Choroid plexus epithelial cell (primary cell): ENCODE results near the gene MLXIP.

ENCODE experiments used
- DNase-seq: peaks from one replicate; pipeline ENCODE4 v3.0.0-alpha.2; 2010; ENCODE audit warnings: low read depth
- H3K4me3 ChIP-seq: 2 replicates; pipeline ENCODE4 v1.5.1; 2011; ENCODE audit warnings: low read depth, mild to moderate bottlenecking, control low read depth, low read length, moderate library complexity
- TF ChIP-seq, protein P1 (sequence below): conservative IDR thresholded peaks from 2 replicates; pipeline ENCODE4 v1.5.1; 2011; ENCODE audit warnings: low read depth, mild to moderate bottlenecking, control low read depth, inconsistent platforms, low read length, moderate library complexity

Gene MLXIP

DNA sequence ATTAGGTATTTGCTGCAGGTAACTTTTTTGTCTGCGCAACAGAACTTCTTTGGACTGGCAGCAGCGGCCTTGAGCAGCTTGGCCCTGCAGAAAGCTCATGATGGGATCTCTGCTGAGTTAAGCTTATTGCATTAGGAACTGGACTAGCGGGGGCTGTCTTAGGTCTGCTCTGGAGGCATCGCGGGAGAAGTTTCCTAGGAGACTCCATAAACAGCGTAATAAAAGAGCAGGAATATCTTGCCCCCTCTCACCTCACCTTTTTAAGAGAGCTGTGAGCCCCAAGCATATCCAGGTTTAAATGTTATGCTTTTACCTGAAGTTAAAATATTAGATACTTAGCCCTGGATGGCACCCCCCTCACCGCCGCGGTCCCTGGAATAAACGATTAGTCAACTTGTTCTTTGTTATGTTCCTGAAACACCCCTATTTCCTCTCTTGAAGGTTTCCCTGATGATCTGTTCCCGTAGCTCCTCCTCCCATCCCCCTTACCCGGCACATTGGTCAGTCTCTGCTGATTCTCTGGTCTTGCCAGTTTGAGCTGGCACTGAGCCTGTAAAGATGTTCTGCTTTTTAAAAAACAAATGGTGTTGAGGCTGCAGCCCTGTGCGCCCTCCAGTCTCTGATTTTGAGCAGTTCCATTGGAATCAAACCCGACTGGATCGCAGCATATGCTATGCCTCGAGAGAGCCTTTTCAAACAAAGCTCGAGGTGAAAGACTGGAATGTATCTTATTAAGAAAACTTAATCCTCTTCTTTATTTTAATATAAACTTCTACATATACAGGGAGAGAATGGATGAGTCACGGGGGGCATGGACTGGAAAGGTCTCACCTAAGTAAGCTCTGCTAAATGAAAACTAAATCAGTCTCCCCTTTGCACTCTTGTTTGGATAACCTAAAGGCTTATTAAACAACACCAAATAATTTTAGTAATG, 1.9 kb downstream of the MLXIP start:
- TF ChIP-seq, protein P1, sequence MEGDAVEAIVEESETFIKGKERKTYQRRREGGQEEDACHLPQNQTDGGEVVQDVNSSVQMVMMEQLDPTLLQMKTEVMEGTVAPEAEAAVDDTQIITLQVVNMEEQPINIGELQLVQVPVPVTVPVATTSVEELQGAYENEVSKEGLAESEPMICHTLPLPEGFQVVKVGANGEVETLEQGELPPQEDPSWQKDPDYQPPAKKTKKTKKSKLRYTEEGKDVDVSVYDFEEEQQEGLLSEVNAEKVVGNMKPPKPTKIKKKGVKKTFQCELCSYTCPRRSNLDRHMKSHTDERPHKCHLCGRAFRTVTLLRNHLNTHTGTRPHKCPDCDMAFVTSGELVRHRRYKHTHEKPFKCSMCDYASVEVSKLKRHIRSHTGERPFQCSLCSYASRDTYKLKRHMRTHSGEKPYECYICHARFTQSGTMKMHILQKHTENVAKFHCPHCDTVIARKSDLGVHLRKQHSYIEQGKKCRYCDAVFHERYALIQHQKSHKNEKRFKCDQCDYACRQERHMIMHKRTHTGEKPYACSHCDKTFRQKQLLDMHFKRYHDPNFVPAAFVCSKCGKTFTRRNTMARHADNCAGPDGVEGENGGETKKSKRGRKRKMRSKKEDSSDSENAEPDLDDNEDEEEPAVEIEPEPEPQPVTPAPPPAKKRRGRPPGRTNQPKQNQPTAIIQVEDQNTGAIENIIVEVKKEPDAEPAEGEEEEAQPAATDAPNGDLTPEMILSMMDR = no peak
- peak overlapping the region; percentile 88 for H3K4me3 ChIP-seq
- DNase-seq = peak; percentile 83

DNA sequence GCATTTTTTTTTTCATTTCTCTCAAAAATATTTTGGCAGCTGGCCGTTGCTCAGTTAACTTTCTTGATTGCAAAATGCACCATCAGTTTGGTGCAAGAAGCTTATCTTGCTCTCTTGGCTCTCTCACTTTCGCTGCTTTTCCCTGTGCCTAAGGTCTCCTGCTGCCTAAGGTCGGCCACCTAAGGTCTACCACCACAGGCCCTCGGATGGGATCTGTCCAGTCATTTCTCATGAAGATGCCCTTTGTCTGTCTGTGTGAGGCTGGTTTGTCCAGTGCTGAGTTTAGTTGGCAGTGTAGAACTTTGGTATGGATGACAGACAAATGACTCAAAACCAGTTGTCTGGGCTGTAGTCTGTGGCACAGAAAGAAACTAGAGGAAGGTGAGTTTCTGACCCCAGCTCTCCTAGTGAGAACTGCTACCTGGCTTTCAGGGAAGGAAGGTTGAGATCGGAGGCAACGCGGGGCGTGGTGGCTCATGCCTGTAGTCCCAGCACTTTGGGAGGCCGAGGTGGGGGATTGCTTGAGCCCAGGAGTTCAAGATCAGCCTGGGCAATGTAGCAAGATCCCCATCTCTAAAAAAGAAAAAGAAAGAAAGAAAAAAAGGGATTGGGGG, 2.6 kb downstream of the MLXIP start:
- peak overlapping the region; percentile 88 for H3K4me3 ChIP-seq
- TF ChIP-seq, protein P1 = no peak
- DNase-seq = peak; percentile 60

DNA sequence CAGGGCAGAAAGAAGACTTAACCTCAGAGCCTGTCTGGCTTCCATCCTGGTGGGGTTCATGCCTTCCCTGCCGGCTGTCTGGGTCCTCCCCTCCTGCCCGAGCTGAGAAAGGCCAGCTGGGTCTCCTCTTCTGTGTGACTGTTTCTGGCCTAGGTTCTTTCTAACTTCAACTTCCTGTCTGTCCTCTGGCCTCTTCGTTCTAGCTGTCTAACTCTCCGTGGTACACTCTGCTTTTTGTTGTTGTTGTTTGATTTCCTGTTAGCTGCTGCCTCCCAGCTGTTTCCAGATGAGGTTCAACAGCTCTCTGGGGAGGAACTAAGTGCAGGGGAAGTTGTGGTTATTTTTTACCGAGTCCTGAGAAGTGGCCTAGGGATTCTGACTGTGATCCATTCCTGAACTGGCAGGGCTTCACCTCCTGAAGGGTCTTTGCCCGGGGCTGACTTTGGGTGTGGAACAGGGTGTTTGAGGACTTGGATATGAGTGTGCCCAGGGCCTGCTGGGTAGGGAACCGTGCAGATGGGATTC, 3.2 kb downstream of the MLXIP start:
- H3K4me3 ChIP-seq = peak overlapping the region; percentile 88
- peak; percentile 79 for DNase-seq
- TF ChIP-seq, protein P1 = no peak

DNA sequence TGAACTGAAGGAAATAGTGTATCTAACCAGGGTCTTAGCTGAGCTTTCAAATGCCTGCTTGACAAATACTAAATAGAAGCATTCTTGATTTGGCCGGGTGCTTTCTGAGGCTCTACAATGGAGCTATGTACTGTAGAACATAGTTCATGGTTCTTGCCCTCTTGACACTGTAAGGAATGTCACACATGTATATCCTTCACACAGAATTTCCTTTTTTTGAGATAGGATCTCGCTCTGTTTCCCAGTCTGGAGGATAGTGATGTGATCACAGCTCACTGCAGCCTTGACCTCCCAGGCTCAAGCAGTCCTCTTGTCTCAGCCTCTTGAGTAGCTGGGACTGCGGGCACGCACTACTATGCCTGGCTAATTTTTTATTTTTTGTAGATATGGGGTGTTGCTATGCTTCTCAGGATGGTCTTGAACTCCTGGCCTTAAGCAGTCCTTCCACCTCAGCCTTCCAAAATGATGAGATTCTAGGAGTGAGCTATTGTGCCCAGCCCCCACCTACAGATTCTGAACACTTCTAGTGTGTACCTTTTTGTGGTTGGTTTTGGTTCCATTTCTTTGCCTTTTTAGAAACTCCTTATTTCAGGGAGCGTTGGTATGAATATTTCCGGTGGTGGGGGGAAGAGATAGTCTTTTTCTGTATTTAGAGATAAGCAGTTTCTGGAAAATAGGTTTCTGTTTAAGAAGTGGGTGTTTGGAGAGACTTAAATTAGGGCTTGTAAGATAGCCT, 4.2 kb downstream of the MLXIP start:
- DNase-seq = no peak
- TF ChIP-seq, protein P1 = no peak
- peak overlapping the region; percentile 88 for H3K4me3 ChIP-seq

DNA sequence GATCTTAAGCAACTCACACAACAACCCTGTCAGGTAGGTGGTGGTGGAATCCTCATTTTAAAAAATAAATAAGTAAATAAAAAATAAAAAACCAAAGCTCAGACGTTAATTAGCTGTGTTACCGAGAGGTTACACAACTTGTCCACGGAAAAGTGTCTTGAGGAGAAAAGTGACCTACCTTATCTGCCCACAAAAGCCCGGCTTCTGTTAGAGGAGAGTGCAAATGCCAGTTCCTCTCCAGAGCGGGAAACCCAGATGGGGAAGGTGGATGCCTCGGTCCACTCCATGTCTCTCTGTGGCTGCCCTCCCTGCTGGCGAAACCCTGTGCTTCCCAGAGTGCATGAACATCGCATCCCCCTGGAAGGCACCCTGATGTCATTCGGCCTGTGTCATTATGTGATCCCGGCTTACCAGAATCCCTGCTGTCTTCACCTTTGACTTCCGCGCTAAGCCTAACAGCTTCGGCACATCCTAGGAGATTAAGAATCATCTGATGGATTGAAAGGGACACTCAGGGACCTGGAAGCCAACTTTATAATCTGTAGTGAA, 6.4 kb downstream of the MLXIP start:
- no peak for DNase-seq
- H3K4me3 ChIP-seq = no peak overlapping the region
- TF ChIP-seq, protein P1 = no peak

DNA sequence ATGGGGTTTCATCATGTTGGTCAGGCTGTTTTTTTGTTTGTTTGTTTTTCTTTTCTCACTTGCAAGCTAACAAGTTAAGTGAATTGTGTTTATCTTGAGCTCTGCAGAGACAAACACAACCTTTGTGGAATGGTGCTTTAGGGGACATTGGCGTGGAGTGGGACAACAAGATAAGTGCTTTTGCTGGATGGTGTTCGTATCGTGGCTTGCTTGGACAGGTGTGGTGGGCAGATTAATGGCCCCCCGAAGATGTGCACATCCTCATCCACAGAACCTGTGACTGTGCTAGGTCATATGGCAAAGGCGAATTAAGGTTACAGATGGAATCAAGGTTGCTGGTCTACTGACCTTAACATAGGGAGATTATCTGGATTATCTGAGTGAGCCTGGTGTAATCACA, 7.0 kb downstream of the MLXIP start:
- no peak overlapping the region for H3K4me3 ChIP-seq
- TF ChIP-seq, protein P1 = no peak
- no peak for DNase-seq
